Breast epithelium (tissue), 4 donors: ENCODE results near the gene PDYN. TPM values are rescaled to one million over a fixed set of nuclear protein-coding genes. Genes with fewer than 3 reads are reported as not detected.

Source experiments
- DNase-seq, 2 donors: peaks; one replicate each; pipeline ENCODE4 v3.0.0-alpha.2; 2019; ENCODE audit warnings: low spot score in 2 of 2
- H3K27ac ChIP-seq, 2 donors: fragments of 200-600 bp; sonication (generic) in 1 of 2; one replicate each; pipeline ENCODE4 v1.5.1; 2016 to 2019; ENCODE audit warnings: mild to moderate bottlenecking in 1 of 2
- H3K27me3 ChIP-seq, 2 donors: fragments of 200-600 bp; sonication (generic) in 1 of 2; one replicate each; pipeline versions ENCODE4 v1.5.1 to v1.6.0; 2017 to 2019; ENCODE audit warnings: control low read depth in 1 of 2, mild to moderate bottlenecking in 1 of 2
- H3K36me3 ChIP-seq: fragments of 200-600 bp; one replicate; pipeline ENCODE4 v1.5.1; 2019
- H3K4me1 ChIP-seq, 2 donors: fragments of 200-600 bp; sonication (generic); one replicate each; pipeline ENCODE4 v1.5.1; 2016 to 2019; ENCODE audit warnings: control low read depth in 1 of 2
- H3K4me3 ChIP-seq, 3 donors: fragments of 200-600 bp; sonication (generic); 1 replicate in 2 of 3; 2 replicates in 1 of 3; pipeline ENCODE4 v1.5.1; 2016 to 2019; ENCODE audit warnings: mild to moderate bottlenecking in 3 of 3, moderate library complexity in 2 of 3
- H3K9me3 ChIP-seq, 2 donors: fragments of 200-600 bp; sonication (generic) in 1 of 2; one replicate each; pipeline ENCODE4 v1.5.1; 2016 to 2019; ENCODE audit warnings: control low read depth in 1 of 2
- CTCF ChIP-seq, 3 donors: fragments of 450-650 bp; IDR thresholded peaks; one replicate each; pipeline ENCODE4 v1.5.1; 2016 to 2017; ENCODE audit warnings: antibody characterized with exemption in 3 of 3, mild to moderate bottlenecking in 3 of 3, moderate library complexity in 3 of 3
- POLR2A ChIP-seq: fragments of 450-650 bp; IDR thresholded peaks from one replicate; pipeline ENCODE4 v1.6.1; 2016; ENCODE audit warnings: antibody characterized with exemption, mild to moderate bottlenecking, moderate library complexity
- POLR2AphosphoS5 ChIP-seq, 3 donors: sonication (generic); formaldehyde crosslinking; IDR thresholded peaks; one replicate each; pipeline ENCODE4 v1.6.1; 2017; ENCODE audit warnings: antibody characterized with exemption in 3 of 3
- intact Hi-C: fragments of 100-400 bp; cut with DNase I; formaldehyde crosslinking; loops from one replicate; pipeline ENCODE4 v1.15.1; 2023; ENCODE audit warnings: low total_unique reads
- total RNA-seq, 3 donors: library from RNA; depleted of rRNA; stranded (reverse); fragments of >200 nt; gene quantifications; one replicate each; pipeline ENCODE4 v1.1.0, GENCODE V29; 2016

The PDYN gene
- total RNA-seq, 3 donors from 2014 or later: not detected

DNA sequence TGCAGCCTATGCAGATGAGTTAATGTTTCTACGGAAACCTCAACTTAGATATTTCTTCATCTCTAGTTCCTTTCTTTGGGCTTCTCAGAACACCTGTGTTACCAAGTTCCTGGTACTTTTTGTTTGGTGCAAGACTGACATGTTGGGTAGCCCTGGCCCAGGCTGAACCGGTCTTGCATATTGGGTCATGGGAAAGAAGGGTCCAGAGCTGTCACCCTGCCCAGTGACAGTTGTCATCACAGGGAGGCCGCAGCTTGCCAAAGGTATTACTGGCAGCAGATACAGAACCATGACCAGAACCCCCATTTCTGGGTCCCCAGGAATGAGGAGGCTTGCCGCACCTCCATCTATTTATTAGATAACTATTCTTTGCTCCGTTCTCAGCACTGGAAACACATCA is 40.2 kb downstream of the PDYN start:
- Histone ChIP-seq H3K36me3 (no peaks in the 10 kb centered on the region), H3K4me1 (peaks cover 3 to 11% of the 10 kb centered on the region in 2 donors), H3K9me3 (no peaks in the 10 kb centered on the region), H3K27ac (no peak overlapping the region), H3K4me3 (no peak overlapping the region), H3K27me3 (no peaks in the 10 kb centered on the region)
- TF ChIP-seq POLR2A: no peak
- TF ChIP-seq CTCF (IDR thresholded peaks at IDR 0.05): no peak
- no peak for TF ChIP-seq POLR2AphosphoS5 (IDR thresholded peaks at IDR 0.05)
- intact Hi-C loops: no loop called here
- DNase-seq: peak in 1 of 2 donors; percentile 20

DNA sequence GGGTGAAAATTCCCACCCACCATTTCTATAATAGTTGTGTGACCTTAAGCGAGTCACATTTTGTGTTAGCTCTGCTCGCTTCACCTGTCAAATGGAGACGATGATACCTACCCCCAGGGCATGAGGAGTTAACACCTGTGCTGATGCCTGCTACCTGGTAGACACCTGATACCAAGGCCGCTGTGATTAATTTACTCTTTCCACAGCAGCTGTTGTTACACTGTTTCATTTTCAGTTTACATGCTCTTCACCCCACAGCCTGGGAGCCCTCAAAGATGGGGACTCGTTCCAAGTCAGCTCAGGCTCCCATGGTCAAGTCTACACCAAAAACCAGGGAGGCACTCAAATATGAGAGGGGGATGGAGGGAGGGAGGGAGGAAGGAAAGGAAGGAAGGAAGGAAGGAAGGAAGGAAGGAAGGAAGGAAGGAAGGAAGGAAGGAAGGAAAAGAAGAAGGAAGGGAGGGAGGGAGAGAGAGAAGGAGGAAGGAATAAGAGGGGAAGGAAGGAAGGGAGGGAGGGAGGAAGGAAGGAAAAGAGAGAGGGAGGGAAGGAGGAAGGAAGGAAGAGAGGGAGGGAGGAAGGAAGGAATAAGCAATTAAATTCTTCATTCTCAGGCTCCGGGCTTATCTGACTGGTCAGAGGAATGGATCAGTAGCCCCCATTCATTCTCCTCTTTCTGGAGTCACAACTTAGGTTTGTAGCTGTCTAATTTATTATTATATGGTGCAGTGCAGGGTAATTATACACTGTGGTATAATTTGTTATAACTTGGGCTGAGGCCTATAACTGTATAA is 40.9 kb downstream of the PDYN start:
- DNase-seq: no peak
- Histone ChIP-seq H3K27ac (no peak overlapping the region), H3K4me3 (no peak overlapping the region), H3K27me3 (no peaks in the 10 kb centered on the region), H3K4me1 (peaks cover 3 to 11% of the 10 kb centered on the region in 2 donors), H3K36me3 (no peaks in the 10 kb centered on the region), H3K9me3 (no peaks in the 10 kb centered on the region)
- intact Hi-C loops: no loop called here
- TF ChIP-seq POLR2A: no peak
- TF ChIP-seq POLR2AphosphoS5 (IDR thresholded peaks at IDR 0.05): no peak
- no peak for TF ChIP-seq CTCF (IDR thresholded peaks at IDR 0.05)

GRCh38 chr20:1951436-1952115 is 42.3 kb downstream of the PDYN start:
- DNase-seq: no peak
- no peak overlapping the region for H3K27ac ChIP-seq
- TF ChIP-seq CTCF (IDR thresholded peaks at IDR 0.05) (no peak), POLR2A (no peak), POLR2AphosphoS5 (IDR thresholded peaks at IDR 0.05) (no peak)

DNA sequence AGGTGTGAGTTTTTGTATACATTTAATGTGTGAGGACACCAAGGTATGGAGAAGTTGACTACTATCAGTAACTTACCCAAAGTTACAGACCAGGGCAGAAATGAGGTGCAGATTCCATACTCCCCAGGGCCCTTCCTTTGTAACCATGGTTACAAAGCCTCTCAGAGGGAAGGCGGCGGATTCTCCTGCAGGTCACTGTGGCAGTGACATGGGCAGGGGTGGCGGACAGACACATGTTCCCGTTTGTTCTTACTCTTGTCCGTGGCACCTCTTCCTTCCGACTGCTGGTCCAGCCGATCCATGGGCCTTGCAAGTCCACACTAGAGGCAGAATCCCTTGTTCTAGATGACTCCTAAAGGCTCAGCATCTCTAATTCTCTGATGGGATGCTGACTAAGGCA is 43.0 kb downstream of the PDYN start:
- H3K27me3 ChIP-seq: no peaks in the 10 kb centered on the region
- no peak for TF ChIP-seq POLR2AphosphoS5 (IDR thresholded peaks at IDR 0.05)
- no peak for TF ChIP-seq CTCF (IDR thresholded peaks at IDR 0.05)
- TF ChIP-seq POLR2A: no peak
- no peak for DNase-seq
- H3K27ac ChIP-seq: no peak overlapping the region
- no peaks in the 10 kb centered on the region for H3K36me3 ChIP-seq
- intact Hi-C loops: no loop called here
- H3K9me3 ChIP-seq: no peaks in the 10 kb centered on the region
- H3K4me1 ChIP-seq: peaks cover 3 to 11% of the 10 kb centered on the region in 2 donors
- no peak overlapping the region for H3K4me3 ChIP-seq

More at GRCh38 chr20:1951436-1952115, 42.3 kb downstream of the PDYN start:
- H3K27me3 ChIP-seq: no peaks in the 10 kb centered on the region
- H3K4me1 ChIP-seq: peaks cover 3 to 11% of the 10 kb centered on the region in 2 donors
- no peak overlapping the region for H3K4me3 ChIP-seq
- H3K36me3 ChIP-seq: no peaks in the 10 kb centered on the region
- no peaks in the 10 kb centered on the region for H3K9me3 ChIP-seq
- intact Hi-C loops: no loop called here
